ENCODE measurements around the gene ATP2C2.

Gene ATP2C2, protein sequence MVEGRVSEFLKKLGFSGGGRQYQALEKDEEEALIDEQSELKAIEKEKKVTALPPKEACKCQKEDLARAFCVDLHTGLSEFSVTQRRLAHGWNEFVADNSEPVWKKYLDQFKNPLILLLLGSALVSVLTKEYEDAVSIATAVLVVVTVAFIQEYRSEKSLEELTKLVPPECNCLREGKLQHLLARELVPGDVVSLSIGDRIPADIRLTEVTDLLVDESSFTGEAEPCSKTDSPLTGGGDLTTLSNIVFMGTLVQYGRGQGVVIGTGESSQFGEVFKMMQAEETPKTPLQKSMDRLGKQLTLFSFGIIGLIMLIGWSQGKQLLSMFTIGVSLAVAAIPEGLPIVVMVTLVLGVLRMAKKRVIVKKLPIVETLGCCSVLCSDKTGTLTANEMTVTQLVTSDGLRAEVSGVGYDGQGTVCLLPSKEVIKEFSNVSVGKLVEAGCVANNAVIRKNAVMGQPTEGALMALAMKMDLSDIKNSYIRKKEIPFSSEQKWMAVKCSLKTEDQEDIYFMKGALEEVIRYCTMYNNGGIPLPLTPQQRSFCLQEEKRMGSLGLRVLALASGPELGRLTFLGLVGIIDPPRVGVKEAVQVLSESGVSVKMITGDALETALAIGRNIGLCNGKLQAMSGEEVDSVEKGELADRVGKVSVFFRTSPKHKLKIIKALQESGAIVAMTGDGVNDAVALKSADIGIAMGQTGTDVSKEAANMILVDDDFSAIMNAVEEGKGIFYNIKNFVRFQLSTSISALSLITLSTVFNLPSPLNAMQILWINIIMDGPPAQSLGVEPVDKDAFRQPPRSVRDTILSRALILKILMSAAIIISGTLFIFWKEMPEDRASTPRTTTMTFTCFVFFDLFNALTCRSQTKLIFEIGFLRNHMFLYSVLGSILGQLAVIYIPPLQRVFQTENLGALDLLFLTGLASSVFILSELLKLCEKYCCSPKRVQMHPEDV

DNA sequence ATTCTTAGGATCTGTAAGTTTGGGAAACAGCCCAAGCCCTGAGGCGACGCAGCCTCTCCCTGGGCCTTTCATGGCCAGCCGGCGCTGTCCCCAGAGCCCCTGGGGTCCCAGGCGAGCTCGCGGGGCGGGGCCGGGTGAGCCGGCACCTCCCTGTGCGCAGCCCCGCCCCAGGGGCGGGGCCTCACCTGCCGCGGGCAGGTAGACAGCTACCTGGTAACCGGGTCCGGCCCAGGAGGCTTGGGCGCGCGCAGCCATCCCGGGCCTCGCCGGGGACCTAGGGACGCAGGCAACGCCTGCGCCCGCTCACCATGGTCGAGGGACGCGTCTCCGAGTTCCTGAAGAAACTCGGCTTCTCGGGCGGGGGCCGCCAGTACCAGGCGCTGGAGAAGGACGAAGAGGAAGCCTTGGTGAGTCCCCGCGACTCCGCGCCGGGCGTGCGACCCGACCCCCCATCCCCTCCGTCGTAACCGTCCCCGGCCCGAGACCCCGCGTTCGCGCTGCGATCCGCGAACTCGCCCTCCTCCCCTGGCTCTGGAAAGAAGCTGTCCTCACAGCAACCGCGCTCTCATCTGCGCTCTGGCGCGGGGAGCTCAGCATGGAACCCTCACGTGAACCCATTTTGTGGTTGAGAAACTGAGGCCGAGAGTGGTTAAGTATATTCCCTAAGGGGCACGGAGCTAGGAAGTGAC lies at the start of gene ATP2C2:
TSS of gene ATP2C2 (plus strand) at position 231 of the 689 bp plus-strand sequence. CDS start at position 309, 78 bp downstream.
- H3K27ac Mint-ChIP-seq, result no peak within 1 kb of the TSS
- H3K4me3 Mint-ChIP-seq, result peak within 1 kb of the TSS; percentile 62 to 67 (median 64)
- H3K9me3 Mint-ChIP-seq, result no peaks in the 10 kb centered on the region
- TF ChIP-seq, protein P1, sequence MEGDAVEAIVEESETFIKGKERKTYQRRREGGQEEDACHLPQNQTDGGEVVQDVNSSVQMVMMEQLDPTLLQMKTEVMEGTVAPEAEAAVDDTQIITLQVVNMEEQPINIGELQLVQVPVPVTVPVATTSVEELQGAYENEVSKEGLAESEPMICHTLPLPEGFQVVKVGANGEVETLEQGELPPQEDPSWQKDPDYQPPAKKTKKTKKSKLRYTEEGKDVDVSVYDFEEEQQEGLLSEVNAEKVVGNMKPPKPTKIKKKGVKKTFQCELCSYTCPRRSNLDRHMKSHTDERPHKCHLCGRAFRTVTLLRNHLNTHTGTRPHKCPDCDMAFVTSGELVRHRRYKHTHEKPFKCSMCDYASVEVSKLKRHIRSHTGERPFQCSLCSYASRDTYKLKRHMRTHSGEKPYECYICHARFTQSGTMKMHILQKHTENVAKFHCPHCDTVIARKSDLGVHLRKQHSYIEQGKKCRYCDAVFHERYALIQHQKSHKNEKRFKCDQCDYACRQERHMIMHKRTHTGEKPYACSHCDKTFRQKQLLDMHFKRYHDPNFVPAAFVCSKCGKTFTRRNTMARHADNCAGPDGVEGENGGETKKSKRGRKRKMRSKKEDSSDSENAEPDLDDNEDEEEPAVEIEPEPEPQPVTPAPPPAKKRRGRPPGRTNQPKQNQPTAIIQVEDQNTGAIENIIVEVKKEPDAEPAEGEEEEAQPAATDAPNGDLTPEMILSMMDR (IDR thresholded peaks at IDR 0.05; ENCODE audit: unreplicated experiment in 3 of 3), result no peak
- H3K4me1 Mint-ChIP-seq, result no peaks in the 10 kb centered on the region
- H3K27me3 Mint-ChIP-seq (ENCODE audit: low read depth), result peaks cover 65% of the 10 kb centered on the region
- H3K36me3 Mint-ChIP-seq (ENCODE audit: low read depth), result no peaks in the 10 kb centered on the region

DNA sequence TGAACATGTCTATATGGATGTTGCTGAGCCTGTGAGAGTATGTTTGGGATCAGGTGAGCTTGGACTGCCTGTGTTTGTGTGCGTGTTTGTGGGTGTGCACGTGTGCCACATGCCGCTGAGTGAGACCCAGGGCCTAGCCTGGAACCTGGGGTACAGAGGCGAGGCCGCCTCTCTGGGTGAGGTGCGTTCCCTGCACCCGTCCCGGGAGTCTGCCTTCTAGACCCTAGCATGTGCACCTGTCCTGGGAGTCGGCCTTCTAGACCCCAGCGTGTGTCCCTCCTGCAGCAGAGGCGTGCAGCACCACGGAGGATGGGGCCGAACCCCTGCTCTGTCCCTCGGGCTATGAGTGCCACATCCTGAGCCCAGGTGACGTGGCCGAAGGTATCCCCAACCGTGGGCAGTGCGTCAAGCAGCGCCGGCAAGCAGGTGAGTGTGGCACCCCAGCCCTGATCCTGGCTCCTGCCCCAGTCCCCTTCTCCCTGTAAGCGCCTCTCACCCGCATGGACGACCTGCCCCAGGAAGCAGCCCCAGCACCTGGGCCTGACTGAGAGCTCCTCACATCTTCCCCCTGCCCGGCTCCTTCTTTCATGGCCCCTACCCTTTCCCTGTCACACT lies 49.1 kb upstream of the ATP2C2 start:
- H3K4me3 Mint-ChIP-seq, result no peak overlapping the region
- H3K27ac Mint-ChIP-seq, result no peak overlapping the region
- H3K4me1 Mint-ChIP-seq, result no peaks in the 10 kb centered on the region
- H3K36me3 Mint-ChIP-seq (ENCODE audit: low read depth), result no peaks in the 10 kb centered on the region
- TF ChIP-seq, protein P1 (IDR thresholded peaks at IDR 0.05; ENCODE audit: unreplicated experiment in 3 of 3), result no peak
- peaks cover 5% of the 10 kb centered on the region for H3K9me3 Mint-ChIP-seq
- peaks cover 14% of the 10 kb centered on the region for H3K27me3 Mint-ChIP-seq (ENCODE audit: low read depth)

DNA sequence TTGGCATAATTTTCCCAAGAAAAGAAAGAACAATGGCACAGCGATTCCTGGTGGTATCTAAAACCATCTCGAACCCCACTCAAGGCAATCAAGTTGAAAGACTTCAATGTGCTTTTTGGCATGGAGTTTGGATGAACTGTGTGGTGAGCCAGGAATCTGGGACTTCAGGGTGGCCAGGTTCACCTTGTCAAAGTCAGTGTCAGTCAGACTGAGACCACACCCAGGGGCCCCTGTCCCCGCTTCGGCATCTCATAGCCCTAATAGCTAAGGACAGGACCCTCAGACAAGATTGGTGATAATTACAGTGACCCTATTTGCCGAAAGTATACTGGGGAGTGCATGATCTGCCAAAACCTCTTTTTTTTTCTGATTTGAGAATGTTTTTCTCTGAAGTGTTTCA lies 47.8 kb upstream of the ATP2C2 start:
- Mint-ChIP-seq H3K9me3 (peaks cover 5% of the 10 kb centered on the region), H3K4me3 (no peak overlapping the region), H3K27ac (no peak overlapping the region), H3K36me3 (ENCODE audit: low read depth) (no peaks in the 10 kb centered on the region), H3K4me1 (no peaks in the 10 kb centered on the region), H3K27me3 (ENCODE audit: low read depth) (peaks cover 4% of the 10 kb centered on the region)
- TF ChIP-seq, protein P1 (IDR thresholded peaks at IDR 0.05; ENCODE audit: unreplicated experiment in 3 of 3), result no peak

DNA sequence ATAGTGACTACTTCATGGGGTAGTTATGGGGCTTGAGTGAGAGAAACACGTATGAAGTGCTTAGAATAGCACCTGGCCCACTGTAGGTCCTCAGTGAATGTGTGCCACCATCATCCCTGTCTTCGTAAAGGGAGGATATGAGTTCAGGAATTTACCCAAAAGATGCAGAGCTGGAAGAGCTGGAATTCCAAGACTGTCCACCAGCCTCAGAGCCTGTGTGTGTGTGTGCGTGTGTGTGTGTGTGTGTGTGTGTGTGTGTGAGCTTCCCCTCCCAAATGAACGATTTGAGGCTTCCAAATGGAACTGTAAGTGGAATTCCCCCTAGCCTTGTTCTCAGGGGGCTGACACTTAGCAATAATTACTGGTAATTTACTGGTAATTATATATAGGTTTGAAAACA lies 46.4 kb upstream of the ATP2C2 start:
- Mint-ChIP-seq H3K27me3 (ENCODE audit: low read depth) (peaks cover 4% of the 10 kb centered on the region), H3K9me3 (peaks cover 5% of the 10 kb centered on the region), H3K4me1 (no peaks in the 10 kb centered on the region), H3K36me3 (ENCODE audit: low read depth) (no peaks in the 10 kb centered on the region), H3K27ac (no peak overlapping the region), H3K4me3 (no peak overlapping the region)
- TF ChIP-seq, protein P1 (IDR thresholded peaks at IDR 0.05; ENCODE audit: unreplicated experiment in 3 of 3), result no peak

DNA sequence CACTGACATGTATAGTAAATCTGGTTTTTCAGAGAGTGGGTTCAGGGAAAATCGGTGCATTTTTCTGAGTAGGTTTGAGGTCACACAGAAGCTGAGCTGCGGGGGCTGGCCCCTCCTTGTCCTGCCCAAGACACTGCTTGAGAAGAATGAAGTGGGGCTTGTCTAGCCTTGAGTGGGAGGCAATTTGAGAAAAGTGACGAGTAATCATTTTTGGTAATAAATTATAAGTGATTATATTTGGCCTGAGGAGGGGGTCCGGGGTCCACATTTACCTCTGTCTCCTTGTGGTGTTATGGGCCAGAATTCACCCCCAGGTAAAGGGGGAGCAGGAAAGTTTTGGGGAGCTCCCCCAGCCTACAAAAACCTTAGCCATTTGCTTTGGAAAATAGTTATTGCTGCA lies 45.6 kb upstream of the ATP2C2 start:
- TF ChIP-seq, protein P1 (IDR thresholded peaks at IDR 0.05; ENCODE audit: unreplicated experiment in 3 of 3), result no peak
- H3K4me3 Mint-ChIP-seq, result no peak overlapping the region
- peaks cover 4% of the 10 kb centered on the region for H3K27me3 Mint-ChIP-seq (ENCODE audit: low read depth)
- H3K36me3 Mint-ChIP-seq (ENCODE audit: low read depth), result no peaks in the 10 kb centered on the region
- H3K4me1 Mint-ChIP-seq, result no peaks in the 10 kb centered on the region
- H3K9me3 Mint-ChIP-seq, result peaks cover 4% of the 10 kb centered on the region
- no peak overlapping the region for H3K27ac Mint-ChIP-seq
